ENCODE data around the gene JPH3. TPM values are rescaled to one million over a fixed set of nuclear protein-coding genes. Genes with fewer than 3 reads are reported as not detected.
"Not testable (repeated sequence)": the region's sequence is repeated elsewhere in the genome, so short reads cannot be mapped to it uniquely, and the experiment has no call there.

The JPH3 gene
- polyA plus RNA-seq, 4 donors = 0.55 to 1.1 (median 0.66) TPM

GRCh38 chr16:87572959-87573358, 29.3 kb upstream of the JPH3 start:
- DNase-seq (ENCODE audit: low read depth in 4 of 4, low spot score in 3 of 4) = no peak

DNA sequence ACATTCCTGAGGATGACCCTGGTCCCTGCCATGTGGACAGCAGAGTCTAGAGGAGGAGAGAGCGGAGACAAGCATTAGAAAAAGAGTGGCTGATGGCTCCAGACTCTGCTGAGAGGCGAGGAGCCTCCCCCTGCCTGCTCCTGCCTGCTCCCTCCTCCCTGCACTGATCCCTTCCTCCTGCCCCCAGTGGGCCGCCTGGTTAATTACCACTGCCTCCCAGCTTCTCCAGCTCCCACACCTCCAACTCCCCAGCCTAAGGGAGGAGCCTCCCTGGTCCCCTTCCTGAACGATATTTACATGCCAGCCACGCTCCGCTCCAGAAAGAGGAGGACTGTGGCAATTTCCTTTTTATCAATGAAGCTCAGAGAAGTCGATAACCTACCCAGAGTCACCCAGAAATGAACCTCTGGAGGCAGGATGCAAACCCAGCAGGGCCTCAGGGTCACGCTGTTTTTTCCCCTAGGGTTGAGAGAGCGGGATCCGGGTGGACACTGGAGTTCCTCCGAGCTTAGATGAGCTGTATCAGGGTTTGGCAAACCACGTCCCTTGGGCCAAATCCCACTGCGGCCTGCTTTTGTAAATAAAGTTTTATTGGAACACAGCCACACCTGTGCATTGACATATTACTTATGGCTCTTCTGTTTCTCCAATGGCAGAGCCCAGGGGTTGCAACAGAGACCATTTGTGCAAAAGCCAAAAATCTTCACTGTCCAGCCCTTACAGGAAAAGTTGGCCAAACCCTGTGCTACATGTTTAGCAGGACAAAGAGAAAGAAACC, 27.1 kb upstream of the JPH3 start:
- no peak for DNase-seq (ENCODE audit: low read depth in 4 of 4, low spot score in 3 of 4)

DNA sequence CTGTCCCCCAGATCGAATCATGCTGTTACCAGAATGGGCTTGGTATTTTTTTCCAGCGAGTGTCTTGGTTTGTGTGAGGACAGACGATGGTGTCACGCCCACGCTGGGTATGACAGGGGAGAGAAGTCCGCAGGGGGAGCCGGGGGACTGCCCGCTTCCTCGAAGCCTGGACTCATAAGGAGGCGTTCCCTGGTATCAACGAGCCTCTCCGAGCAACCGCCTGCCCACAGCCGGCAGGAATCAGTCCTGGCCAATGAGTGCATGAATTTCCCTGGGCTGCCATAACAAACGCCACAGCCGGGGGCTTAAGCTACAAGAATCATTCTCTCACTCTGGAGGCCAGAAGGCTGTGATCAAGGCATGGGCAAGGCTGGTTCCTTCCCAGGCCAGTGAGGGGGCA, 26.1 kb upstream of the JPH3 start:
- no peak for DNase-seq (ENCODE audit: low read depth in 4 of 4, low spot score in 3 of 4)

- not testable (repeated sequence) for DNase-seq (ENCODE audit: low read depth in 4 of 4, low spot score in 3 of 4)
Measured at GRCh38 chr16:87578142-87578930, 24.0 kb upstream of the JPH3 start.

DNA sequence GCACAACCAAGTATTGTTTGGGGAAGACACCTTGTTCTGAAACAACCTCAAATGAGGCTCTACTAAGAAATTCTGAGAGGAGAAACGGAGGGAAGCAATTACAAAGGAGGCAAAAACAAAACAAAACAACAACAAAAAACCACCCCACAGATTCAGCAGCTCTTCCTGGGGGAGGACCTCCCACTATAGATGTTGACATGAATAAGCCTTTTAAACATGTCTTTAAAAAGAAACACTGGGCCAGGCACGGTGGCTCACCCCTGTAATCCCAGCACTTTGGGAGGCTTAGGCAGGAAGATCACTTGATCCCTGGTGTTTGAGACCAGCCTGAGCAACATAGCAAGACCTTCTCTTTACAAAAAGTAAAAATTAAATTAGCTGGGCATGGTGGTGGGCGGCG, 22.6 kb upstream of the JPH3 start:
- no peak for DNase-seq (ENCODE audit: low read depth in 4 of 4, low spot score in 3 of 4)

DNA sequence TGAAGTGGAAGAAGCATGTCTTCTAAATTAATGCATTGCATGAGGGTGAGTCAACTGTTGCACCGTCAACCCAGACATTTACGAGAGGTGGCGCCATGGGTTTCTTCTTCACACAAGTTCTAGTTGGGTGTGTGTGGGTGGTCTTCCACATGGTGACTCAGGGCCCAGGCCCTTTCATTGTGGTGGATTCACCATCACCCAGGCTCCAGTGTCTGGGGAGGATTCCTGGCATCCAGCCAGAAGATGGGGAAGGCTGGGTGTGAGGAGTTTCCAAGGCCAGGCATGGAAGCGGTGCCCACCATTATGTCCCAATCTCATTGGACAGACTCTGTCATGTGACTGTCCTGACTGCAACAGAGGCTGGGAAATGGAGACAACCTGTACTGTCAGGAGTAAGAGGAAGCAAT, 21.4 kb upstream of the JPH3 start:
- DNase-seq (ENCODE audit: low read depth in 4 of 4, low spot score in 3 of 4) = no peak

GRCh38 chr16:87581857-87582215, 20.5 kb upstream of the JPH3 start:
- DNase-seq (ENCODE audit: low read depth in 4 of 4, low spot score in 3 of 4) = no peak

GRCh38 chr16:87582216-87582965, 19.9 kb upstream of the JPH3 start:
- DNase-seq (ENCODE audit: low read depth in 4 of 4, low spot score in 3 of 4) = no peak

DNA sequence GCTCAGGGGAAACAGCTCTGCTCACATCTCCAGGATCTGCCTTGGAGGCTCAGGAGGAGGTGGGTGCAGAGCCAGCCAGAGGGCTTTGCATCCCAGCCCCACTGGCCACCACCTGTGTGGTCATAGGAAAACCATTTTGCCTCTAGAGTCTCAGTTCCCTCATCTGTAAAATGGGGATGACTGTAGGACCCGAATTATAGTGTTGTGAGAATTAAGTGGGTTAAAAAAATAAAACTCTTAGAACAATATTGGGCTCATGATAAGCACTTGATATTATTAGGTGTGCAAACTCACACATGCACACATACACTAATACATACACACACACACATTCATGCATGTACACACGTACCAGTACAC, 19.4 kb upstream of the JPH3 start:
- DNase-seq (ENCODE audit: low read depth in 4 of 4, low spot score in 3 of 4) = no peak

DNA sequence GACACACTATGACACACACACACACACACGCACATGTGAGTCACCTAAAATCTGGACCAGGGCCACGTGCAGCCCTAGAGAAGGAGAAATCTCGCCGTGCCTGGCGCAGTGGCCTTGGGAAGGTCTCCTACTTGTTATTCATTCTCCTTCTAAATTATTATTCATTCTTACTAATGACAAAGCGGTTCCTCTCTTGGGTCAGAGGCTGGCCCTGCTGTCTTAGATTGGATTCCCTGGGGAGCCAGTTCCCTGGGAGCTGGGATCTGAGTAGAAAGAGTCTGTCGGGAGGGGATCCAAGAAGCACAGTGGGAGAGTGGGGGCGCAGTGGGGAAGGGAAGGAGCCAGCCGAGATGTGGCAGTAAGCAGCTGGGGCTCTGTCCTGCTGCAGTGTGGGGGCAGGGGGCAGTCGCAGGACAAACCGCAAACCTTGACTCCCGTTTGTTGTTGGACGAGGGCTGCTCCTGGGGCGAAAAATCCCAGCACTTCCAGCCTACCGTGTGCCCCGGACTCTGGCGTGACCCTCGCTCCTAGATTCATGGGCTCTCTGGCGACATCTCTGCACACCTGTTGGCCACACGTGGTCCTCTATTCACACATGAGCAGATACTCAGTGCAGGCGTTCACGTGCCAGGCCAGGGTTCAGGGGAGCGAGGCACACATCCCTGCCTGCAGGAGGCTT, 18.7 kb upstream of the JPH3 start:
- DNase-seq (ENCODE audit: low read depth in 4 of 4, low spot score in 3 of 4) = no peak

DNA sequence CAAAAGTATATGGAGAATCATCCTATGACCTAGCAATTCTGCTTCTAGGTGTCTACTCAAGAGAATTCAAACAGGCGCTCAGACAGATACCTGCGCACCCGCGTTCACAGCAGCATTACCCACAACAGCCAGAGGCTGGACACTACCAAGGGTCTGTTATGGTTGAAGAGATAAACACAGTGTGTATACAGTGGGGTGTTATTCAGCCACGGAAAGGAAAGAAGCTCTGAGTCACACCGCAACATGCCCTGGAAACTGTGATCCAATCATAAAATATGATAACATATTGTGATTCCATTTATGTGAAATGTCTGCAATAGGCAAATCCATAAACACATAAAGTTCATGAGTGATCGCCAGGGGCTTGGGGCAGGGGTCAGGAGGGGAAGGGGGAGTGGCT, 18.0 kb upstream of the JPH3 start:
- DNase-seq (ENCODE audit: low read depth in 4 of 4, low spot score in 3 of 4) = no peak

DNA sequence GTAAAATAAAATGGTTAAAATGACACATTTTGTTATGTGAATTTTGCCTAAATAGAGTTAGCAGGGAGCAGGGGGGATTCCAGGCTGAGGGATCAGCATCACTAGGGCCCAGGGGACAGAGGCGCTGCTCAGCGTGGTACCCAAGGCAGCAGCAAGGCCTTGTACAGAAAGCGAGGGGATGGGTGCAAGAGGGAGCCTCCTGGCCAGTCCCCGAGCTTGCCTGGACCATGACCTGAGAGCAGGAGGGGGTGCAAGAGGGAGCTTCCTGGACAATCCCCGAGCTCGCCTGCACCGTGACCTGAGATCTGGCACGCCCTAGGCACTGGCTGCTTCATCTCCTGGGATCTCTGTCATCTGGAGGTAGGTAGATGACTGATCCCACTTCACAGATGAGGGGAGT, 17.3 kb upstream of the JPH3 start:
- DNase-seq (ENCODE audit: low read depth in 4 of 4, low spot score in 3 of 4) = no peak

GRCh38 chr16:87585442-87586200, 16.7 kb upstream of the JPH3 start:
- no peak for DNase-seq (ENCODE audit: low read depth in 4 of 4, low spot score in 3 of 4)

GRCh38 chr16:87586201-87586782, 16.0 kb upstream of the JPH3 start:
- DNase-seq (ENCODE audit: low read depth in 4 of 4, low spot score in 3 of 4) = no peak

DNA sequence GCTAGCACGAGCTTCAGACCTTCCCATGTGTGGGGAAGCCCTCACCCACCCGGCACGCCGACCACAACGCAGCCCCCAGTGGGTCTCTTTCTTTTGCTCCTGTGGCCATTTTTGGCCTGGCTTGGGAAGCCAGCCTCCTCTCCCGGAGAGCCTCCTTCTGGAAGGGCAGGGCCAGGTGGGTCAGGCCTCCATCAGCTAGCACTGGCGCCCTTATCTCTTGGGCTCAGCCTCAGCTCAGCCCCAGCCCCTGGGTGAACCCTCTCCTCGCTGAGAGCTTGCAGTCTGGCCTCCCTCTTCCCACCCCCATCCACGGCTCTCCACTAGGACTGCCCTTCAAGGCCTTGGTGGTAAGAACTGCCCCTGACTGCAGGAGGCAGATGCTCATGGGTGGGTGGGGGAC, 14.7 kb upstream of the JPH3 start:
- no peak for DNase-seq (ENCODE audit: low read depth in 4 of 4, low spot score in 3 of 4)

GRCh38 chr16:87592018-87592712, 10.1 kb upstream of the JPH3 start:
- no peak for DNase-seq (ENCODE audit: low read depth in 4 of 4, low spot score in 3 of 4)

DNA sequence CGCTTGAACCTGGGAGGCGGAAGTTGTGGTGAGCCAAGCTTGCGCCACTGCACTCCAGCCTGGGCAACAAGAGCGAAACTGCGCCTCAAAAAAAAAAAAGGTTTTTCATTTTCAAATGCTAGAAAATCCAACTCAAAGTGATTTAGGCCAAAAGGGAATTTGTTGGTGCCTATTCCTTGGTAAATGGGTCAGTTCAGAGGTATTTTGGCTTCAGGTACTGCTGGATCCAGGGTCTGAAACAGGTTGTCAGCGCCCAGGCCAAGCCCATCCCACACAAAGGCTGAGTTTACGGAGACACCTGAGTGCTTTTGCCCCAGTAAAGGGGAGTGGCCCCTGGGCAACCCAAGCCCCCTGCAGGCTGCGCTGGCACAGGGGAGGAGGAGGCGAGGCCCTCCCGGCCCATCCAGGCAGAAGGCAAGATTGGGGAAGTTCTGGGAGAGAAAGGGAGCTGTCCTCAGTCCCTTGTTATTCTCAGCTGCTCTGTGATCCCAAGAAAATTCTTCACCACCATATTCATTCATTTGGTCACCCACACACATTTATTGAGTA, 8.5 kb upstream of the JPH3 start:
- no peak for DNase-seq (ENCODE audit: low read depth in 4 of 4, low spot score in 3 of 4)

- DNase-seq (ENCODE audit: low read depth in 4 of 4, low spot score in 3 of 4) = no peak
Measured at GRCh38 chr16:87595712-87596111, 6.6 kb upstream of the JPH3 start.

- no peak for DNase-seq (ENCODE audit: low read depth in 4 of 4, low spot score in 3 of 4)
Measured at GRCh38 chr16:87597324-87597830, 4.9 kb upstream of the JPH3 start.
